GM19372 (cell line): ENCODE results near the gene NAV2.

Experiments used
- ATAC-seq: cut with Tn5 transposase; IDR thresholded peaks from one replicate; pipeline ENCODE4 v1.9.1; 2021; ENCODE audit warnings: mild to moderate bottlenecking, low read depth, moderate library complexity; ENCODE audit not compliant: unreplicated experiment

The NAV2 gene

DNA sequence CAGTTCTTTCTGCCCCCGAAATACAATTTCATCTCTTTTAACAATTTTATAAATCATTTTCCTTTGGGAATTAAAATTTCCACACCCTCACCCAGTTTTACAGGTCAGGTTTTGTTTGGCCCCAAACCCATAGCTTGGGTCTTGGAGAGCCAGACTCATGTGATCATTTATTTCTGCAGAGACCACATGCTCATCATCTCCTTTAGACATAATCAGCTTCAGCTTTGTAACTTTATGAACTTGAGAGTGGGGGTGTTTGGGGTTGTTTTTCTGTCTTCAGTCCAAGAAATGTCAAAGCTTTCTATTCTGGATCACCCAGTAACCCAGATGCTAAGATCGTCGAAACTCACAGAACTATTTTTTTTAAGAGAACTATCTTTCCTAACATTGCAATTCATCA, 376.7 kb downstream of the NAV2 start:
- peak; percentile 8 for ATAC-seq

DNA sequence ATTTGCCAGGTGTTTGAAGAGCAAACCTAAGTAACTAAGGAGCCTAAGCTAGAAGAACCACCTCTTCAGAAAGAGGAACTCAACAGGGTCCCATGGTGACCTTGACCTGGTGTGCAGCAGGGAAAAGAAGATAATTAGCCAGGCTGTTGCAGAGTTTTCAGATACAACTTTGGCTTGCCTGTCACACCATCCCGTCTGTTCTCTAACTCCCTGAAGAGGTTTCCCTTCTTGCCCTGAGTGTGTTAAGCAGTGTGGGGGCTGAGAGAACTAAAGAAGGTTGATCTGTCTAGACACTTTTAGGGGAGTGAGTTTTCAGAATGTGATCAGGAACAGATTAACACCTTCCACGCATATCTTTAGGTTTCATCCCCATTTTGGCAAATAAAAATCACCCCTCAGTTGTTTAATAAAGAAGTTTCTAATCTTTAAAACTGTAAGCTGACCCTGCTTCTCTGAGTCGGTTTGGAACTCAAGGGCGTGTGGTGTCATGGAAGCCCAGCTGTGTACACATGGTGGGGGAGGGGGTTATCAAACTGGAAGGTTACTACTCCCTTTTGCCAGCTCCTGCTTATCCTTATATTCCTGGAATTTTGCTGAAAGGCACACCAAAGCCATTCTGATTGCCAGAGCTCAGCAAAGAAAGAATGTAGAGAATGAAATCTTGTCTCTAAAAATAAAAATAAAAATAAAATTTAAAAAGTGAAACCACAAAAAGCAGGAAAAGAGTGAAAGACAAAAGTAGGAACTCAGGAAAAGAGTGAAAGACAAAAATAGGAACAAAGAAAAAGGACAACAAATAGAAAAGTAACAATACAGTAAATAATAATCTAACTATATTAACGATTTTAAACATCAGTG, 377.4 kb downstream of the NAV2 start:
- ATAC-seq: peak; percentile 45

DNA sequence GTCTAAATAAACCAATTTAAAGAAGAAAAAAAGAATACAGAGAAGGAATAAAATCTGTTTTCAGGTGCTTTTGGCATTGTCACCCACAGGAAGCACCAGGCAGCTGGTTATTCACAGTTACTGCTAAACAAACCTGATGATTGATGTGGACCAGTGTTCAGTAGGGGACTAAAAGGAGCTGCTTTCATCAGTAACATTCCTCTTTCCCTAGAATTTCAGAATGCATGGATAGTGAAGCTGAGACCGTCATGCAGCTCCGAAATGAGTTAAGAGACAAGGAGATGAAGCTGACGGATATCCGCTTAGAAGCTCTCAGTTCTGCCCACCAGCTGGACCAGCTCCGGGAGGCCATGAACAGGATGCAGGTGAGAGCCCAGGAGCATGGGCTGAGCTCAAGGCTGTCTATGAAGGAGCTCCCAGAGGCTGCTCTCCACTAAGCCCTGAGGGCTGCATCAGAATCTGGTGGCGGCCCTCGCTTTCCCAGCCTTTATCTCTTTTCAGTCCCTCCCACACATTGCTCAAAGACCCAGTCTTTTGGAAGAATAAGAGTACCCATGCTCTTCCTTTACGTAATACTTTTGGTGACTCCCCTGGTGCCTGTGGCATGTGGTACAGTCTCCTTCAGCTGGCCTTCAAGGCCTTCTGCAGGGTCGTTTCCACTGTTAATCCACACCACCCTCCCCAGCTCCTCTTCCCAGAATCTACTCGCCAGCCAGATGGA, 378.2 kb downstream of the NAV2 start:
- ATAC-seq: no peak

DNA sequence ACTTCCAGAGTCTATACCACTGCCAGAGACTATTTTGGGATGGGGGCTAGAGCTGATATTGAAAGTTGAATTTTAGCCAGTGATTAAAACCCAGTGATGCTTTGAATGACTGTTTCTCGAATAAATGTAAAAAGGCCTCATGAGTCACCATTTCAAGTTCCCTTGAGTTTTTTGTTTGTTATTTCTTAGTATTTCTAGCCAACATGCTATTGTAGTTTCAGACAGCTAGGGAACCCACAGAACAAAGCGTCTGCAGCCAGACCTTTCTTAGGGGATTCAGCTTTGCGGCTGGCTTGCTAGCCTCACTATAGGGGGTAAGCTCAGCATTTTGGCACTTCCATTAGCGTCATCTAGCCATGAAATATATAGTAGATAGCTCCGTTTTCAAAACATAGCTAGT, 381.1 kb downstream of the NAV2 start:
- ATAC-seq: no peak

DNA sequence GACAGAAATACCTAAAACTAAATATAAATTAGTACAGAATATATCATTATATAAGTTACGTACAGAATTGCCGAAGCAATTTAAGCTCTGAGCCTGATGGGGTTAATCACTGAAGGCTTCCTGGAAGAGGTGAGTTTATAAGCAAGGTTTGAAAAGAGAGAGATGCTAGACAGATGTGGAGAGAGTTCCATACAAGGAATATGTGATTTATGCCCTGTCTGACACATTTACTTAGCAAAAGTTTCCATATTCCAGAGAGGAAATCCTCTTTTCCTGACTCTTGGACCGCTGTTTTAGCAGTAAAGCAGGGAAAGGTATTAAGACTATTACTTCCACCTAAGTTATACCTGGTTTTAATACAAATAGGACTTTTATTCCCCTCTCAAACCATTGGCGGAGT, 382.6 kb downstream of the NAV2 start:
- ATAC-seq: no peak

DNA sequence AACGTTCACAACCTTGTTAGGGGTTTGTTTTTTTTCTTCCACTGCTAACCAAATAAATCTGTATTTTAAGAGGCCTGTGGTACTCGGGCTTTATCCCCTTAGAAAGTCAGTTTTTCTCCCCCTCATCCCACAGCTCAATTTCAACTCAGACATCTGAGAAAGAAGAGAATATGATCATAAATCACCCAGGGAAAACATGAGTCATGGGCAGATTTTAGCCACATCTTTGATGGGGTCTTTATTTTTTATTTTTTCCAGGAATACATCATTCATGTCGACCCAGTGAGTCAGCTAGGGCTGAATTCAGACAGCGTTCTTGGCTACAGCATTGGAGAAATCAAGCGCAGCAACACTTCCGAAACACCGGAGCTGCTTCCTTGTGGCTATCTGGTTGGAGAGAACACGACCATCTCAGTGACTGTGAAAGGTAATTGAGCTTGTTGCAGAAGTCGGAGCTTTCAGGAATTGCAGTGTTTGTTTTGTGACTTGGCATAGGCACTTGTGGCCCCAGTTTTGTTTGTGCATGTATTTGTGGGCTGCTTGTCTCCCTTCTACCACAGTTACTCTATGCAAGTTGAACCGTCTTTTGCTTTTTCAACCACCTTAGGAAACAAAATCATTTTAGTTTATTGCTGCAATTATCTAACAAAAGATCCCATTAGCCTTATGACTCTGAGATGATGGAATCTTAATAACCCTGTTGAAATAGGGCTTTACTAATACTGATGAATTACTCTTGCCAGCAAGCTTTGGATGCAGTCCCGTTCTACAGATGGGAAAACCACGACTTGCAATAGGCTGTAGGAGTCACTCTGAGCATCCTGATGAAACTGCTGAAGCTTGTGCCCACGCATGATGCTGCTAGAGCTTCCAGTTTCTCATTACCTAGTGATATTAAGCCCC, 384.9 kb downstream of the NAV2 start:
- no peak for ATAC-seq

DNA sequence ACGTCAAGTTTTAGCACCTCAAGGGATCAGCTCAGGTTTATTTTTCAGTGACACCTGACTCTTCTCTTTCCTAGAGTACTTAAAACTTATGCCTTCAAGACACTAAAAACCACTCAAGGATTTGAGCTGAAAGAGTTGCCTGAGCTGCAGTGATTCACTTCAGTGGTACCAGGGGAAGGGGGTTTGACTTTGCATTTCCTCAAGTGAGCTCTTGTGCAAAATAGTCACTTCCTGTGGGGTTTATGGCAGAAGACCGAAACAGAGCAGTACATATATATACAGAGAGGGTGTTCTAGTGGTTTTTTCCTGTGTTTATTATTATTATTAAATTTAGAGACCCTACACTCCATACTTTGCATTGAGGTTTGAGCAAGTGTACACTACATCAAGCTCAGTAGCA, 386.9 kb downstream of the NAV2 start:
- no peak for ATAC-seq

DNA sequence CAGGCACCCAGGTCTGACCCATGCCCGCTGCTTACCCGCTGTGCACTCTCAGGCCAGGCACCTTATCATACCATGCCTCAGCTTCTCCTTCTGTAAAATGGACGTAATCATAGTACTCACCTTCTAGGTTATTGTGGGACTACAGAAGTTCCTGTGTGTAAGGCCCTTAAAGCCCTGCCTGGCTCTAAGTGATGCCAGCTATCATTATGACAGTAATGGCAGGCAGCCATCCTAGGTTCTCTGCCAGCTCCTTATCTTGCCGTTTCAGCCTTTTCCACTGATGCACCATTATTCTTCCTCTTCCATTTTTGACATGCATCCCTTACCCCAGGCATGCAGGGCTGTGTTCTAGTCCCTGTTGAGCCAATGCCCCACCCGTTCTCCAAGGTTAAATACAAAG, 389.8 kb downstream of the NAV2 start:
- ATAC-seq: no peak

DNA sequence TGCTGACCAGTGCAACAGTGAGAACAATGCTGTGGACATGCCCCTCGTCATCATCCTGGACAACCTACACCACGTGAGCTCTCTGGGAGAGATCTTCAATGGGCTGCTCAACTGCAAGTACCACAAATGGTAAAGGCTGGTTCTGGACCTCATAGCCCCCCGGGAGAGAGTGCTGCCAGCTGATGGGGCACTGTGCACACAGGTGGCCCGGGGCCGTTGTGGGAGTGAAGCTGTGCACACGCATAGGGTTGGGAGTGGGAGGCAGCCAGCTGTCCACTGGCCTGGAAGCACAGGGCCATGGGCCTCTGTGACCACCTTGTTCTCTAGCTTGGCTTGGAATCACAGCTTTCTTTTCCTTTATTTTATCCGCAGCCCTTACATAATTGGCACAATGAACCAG, 390.6 kb downstream of the NAV2 start:
- ATAC-seq: no peak

DNA sequence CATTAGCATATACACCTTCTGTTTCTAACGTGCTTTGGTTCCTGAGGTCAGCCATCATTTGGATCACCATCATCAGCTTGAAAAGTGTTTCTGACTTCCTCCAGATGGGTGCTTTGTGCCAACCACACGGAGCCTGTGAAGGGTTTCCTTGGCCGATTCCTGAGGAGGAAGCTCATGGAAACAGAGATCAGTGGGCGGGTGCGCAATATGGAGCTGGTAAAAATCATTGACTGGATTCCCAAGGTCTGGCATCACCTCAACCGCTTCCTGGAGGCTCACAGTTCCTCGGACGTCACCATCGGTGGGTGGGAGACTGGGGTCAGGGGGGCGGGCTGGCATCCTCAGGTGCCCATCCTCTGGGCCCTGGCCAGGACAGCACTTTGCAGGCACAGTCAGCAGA, 392.8 kb downstream of the NAV2 start:
- no peak for ATAC-seq

DNA sequence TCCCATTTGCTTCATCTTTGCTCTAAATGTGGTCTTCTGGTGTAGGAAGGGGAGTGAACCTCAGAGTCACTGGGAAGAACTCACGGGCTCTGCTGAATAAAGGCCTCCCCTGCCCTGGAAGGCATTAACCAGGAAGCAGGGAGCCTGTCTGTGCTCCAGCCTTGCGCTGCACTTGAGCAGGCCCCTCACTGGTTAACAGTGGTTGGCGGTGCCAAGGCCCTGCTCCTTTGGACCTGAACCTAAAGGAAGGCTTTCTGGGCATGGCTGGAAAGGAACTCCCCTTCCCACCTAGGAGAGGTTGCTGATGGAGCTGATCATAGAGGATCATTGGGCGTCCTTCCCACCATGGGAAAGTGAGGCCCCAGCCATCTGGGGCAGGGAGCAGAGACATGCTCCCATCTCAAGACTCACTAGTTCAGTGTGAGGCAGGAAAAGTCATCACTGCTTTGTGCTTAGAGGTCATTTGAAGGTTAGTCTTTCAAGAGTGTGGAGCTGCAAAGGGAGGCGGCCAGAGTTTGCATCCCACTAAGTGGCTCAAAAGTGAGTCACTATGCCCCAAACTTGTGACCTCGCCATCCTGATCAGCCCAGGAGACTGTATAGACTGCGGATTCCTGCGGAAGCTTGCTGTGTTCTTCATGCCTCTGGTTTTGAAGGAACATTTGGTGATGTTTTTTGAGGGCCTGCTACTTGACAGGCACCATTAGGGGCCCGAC, 397.3 kb downstream of the NAV2 start:
- no peak for ATAC-seq

DNA sequence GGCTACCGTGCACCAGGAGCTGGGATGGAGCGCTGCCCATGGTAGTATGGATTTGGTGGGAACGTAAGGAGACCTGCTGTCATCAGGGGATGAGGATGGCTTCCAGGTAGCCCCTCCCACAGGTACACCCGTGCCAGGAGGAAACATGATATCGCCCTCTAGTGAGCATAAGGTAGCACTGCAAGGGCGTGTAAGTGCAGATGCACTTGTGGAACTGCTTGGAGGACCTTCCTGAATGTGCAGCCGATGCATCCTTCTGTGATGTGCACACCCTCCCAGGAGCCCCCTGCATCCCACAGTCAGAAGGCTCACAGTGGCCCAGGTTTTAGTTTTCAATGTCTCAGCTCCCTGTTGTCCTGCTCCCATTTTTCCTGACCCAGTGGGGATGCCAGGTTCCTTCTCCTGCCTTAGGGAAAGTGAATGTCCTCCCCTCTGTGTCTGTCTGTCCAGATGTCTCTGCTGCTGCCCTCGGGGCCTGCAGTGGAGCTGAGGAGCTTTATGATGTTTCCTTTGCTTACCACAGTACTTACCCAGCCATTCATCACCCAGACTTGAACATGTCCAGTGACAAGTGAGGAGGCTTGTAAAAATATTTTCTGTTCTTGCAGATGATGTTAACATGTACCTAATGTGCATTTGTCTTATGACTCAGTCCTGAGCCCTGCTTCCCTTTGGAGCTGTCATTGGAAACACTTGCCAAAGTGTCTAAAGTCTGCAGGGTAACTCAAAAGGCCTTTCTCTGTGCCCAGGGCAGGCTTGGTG, 398.5 kb downstream of the NAV2 start:
- ATAC-seq: peak; percentile 85

DNA sequence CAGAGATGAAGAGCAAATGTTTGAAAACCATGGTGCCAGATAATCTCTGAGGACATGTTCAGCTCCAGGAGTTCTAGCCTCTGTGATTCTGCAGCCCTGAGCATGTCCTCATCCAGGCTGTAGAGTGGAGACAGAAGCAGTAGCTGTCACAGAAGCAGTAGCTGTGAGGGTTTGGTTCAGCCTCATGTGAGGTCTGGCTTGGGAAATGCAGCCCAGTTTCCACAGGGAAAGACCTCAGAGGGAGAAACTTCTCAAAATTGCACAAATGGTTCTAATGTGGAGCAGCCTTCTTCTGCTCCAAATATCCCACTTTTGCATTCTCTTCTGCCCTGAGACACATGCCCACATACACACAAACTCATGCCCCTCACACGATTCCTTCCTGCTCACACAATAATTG, 399.2 kb downstream of the NAV2 start:
- no peak for ATAC-seq

DNA sequence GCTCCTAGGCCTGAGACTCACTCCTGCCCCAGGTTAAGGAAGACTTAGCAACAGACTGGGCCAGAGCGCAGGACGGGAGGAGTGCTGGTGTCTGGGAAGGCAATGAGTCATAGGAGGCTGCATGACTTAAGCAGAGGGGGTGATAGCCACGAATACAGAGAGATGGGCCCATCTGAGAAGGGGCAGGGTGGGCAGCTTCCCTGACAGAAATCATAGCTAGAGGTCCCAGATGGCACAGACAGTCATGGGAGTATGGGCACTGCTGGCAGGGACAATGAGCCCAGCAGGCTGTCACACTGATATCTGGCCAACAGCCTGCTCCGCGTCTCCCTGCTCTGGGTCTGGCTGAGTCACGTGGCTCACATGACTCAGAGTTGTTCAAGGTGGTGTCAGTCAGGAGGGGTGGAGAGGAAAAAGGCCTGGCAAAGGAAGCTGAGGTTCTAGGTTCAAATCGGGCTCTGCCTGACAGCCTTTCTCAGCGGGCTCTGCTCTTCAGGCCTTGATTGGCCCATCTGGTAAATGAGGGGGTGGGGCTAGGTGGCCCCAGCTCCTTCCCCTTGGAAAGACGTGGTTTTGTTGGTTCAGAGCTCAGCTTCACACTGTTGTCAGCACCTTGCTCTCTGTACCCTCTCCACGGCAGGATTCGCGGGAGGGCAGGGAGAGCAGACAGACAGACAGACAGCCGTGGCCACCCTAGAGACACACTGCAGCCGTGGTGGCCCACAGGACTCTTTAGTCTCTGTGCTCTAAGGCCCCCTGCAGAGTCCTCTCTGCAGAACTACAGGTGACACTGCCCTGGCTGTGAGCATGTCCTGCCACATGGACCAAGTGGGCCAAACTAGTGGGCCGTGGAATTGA, 399.9 kb downstream of the NAV2 start:
- no peak for ATAC-seq

DNA sequence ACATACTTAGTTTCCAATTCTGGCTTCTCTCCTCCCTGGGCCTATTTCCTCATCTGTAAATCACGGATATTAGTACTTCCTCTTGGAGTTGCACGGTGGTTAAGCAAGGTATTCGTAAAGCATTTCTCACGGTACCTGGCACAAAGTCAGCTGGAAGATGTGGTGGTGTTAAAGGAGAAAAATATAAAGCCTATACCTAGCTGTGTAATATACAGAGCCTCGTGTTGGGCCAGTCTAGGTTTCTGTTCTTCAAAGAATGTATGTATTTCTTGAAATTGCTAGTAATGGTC, 400.5 kb downstream of the NAV2 start:
- no peak for ATAC-seq

DNA sequence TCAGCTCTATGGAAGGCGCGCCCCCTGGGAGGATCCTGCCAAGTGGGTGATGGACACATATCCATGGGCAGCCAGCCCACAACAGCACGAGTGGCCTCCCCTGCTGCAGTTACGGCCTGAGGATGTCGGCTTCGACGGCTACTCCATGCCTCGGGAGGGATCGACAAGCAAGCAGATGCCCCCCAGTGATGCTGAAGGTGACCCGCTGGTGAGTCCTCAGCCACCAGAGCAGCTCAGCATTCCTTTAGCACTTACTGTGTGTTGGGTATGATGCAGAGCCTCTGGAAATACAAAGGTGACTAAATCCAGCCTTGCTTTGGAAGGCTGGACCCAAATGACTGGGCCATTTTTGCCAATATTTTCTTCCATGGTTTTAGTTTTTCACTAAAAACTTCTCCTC, 402.0 kb downstream of the NAV2 start:
- no peak for ATAC-seq

DNA sequence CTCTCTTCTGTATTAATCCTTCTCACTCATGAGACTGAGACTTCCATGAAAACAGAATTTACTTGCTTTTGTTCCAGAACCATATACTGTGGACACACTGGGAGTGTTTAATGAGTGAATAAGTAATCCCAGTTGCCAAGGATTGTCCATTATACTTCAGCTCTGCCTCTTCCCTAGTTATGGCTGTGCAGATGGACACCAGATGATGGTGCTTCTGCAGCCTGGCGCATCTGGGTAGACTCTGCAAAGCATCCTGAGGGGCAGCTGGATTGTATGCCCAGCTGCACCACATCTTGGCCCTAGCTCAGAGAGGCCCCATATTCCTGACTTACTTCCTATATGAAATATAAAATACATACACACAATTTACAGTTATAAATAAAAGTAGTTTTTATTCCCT, 404.2 kb downstream of the NAV2 start:
- ATAC-seq: no peak

DNA sequence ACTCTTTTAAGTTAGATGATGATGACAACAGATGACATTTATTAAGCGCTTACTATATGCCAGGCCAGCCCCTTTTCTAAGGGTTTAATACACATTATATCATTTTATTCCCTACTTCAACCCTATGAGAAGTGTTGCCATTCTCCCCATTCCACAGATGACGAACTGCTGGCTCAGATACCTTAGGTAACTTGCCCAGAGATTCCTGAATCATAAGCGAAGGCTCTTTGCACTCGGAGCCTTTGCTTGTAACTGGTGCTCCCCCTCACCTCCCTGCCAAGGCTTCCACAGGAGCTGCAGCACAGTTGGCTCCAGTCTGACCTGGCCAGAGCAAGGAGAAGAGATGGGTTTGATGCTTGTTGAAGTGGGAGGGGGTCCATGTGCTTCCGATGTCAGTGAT, 404.7 kb downstream of the NAV2 start:
- no peak for ATAC-seq

DNA sequence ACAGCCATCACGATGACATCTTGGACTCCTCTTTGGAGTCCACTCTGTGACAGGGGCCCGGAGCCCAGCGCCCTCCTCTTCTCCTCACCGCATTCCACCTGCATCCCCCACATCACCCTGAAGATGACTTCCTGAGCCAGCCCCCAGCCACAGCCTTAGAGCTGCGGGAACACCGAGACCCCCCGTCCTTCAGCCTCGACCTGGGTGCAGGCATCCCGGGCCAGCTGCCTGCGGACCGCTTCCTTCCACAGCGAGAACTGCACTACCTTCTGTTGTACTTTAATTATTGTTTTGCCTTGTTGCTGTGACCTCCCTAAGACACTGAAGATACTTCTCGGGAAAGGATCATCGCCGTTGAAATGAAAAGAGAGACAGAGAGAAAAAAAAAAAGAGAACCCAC, 405.6 kb downstream of the NAV2 start:
- no peak for ATAC-seq
